Right cardiac atrium (tissue), 5 donors: ENCODE data around the gene WDR1. TPM values are rescaled to one million over a fixed set of nuclear protein-coding genes. Genes with fewer than 3 reads are reported as not detected.

ENCODE experiments used
- ATAC-seq, 2 donors: fragments of 200-7000 bp; cut with Tn5 transposase; one replicate each; pipeline versions ENCODE4 v1.8.0 to v1.9.1; 2020; ENCODE audit warnings: moderate library complexity in 2 of 2, mild to moderate bottlenecking in 1 of 2
- DNase-seq, 3 donors: peaks; one replicate each; pipeline ENCODE4 v3.0.0-alpha.2; 2020
- H3K27ac ChIP-seq: one replicate; pipeline ENCODE4 v1.5.1; 2013; ENCODE audit warnings: mild to moderate bottlenecking, low read length, control low read depth, moderate library complexity
- H3K27me3 ChIP-seq: one replicate; pipeline ENCODE4 v1.6.1; 2013; ENCODE audit not compliant: control insufficient read depth, insufficient read depth
- H3K4me1 ChIP-seq: one replicate; pipeline ENCODE4 v1.6.1; 2013; ENCODE audit warnings: low read length; ENCODE audit not compliant: control insufficient read depth, insufficient read depth
- H3K4me3 ChIP-seq: one replicate; pipeline ENCODE4 v1.5.1; 2013; ENCODE audit warnings: low read length, control low read depth
- H3K9me3 ChIP-seq: one replicate; pipeline ENCODE4 v1.6.1; 2013; ENCODE audit warnings: low read length; ENCODE audit not compliant: control insufficient read depth
- WGBS: extraction: QIAGEN DNeasy Blood & Tissue Kit; methylation state at CpG from one replicate; pipeline ENCODE4 v1.1.7; 2013; 5-methylcytosine and 5-hydroxymethylcytosine counted together
- intact Hi-C, 4 donors: fragments of 100-400 bp; cut with DNase I; formaldehyde crosslinking; loops; one replicate each; pipeline versions ENCODE4 v1.11.0 to v1.14.0; 2022 to 2023
- polyA plus RNA-seq: library from polyadenylated mRNA; stranded (reverse); fragments of 200-250 nt; gene quantifications from one replicate; pipeline ENCODE4 v1.2.3, GENCODE V29; 2013
- total RNA-seq, 4 donors: library from RNA; stranded (reverse); fragmentation: NEBNext Ultra II Directional; extraction: Animal tissue kit (Norgen Biotek cat#: 25700); gene quantifications; one replicate each; pipeline ENCODE4 v1.2.1, GENCODE V29; 2021
- donor health status: healthy with polysubstance abuse.
- donor health status: DM: no; HTN: yes; CAD: no.
- donor health status: DM: no; HTN: no; CAD: no.
- donor health status: DM: no; HTN: yes; CAD: no; lungs with severe emphysema.
- donor health status: DM: yes; HTN: yes; CAD: no.

The WDR1 gene
- total and polyA plus RNA-seq, 5 donors = 116 to 280 (median 209) TPM

- WGBS = 89% methylated on average over 28 of the region's 28 CpGs
- Histone ChIP-seq H3K9me3 (no peaks in the 10 kb centered on the region), H3K27ac (no peak overlapping the region), H3K4me3 (no peak overlapping the region), H3K27me3 (no peaks in the 10 kb centered on the region), H3K4me1 (peaks cover 19% of the 10 kb centered on the region)
- ATAC-seq (peak in 1 of 2 donors; percentile 1), DNase-seq (peak in 2 of 3 donors; percentile 7 to 33)
- intact Hi-C loops = no loop called here
Measured at GRCh38 chr4:10088135-10089010, 28.2 kb downstream of the WDR1 start.

GRCh38 chr4:10087152-10087791 is 29.3 kb downstream of the WDR1 start:
- intact Hi-C loops = no loop called here
- Histone ChIP-seq H3K4me1 (peaks cover 10% of the 10 kb centered on the region), H3K9me3 (no peaks in the 10 kb centered on the region), H3K27me3 (no peaks in the 10 kb centered on the region), H3K4me3 (no peak overlapping the region), H3K27ac (no peak overlapping the region)
- WGBS = 86% methylated on average over 12 of the region's 12 CpGs
- peak in 2 of 3 donors; percentile 7 to 32 for DNase-seq
- ATAC-seq = no peak

- WGBS = 80% methylated on average over 13 of the region's 13 CpGs
- no peaks in the 10 kb centered on the region for H3K9me3 ChIP-seq
- no peak overlapping the region for H3K27ac ChIP-seq
- H3K4me1 ChIP-seq = peaks cover 5% of the 10 kb centered on the region
- intact Hi-C loops = no loop called here
- DNase-seq (peak in 2 of 3 donors; percentile 16 to 46), ATAC-seq (no peak)
- no peak overlapping the region for H3K4me3 ChIP-seq
- no peaks in the 10 kb centered on the region for H3K27me3 ChIP-seq
Measured at GRCh38 chr4:10086506-10087120, 30.0 kb downstream of the WDR1 start.

GRCh38 chr4:10085828-10086505 is 30.6 kb downstream of the WDR1 start:
- DNase-seq (peak in 1 of 3 donors; percentile 2), ATAC-seq (no peak)
- no peaks in the 10 kb centered on the region for H3K9me3 ChIP-seq
- H3K4me1 ChIP-seq = peaks cover 3% of the 10 kb centered on the region
- H3K27me3 ChIP-seq = no peaks in the 10 kb centered on the region
- no peak overlapping the region for H3K27ac ChIP-seq
- intact Hi-C loops = no loop called here
- H3K4me3 ChIP-seq = no peak overlapping the region
- WGBS = 80% methylated on average over 23 of the region's 23 CpGs

GRCh38 chr4:10085386-10085785 is 31.2 kb downstream of the WDR1 start:
- intact Hi-C loops = no loop called here
- 66% methylated on average over 11 of the region's 11 CpGs for whole genome bisulfite sequencing

GRCh38 chr4:10084651-10085358 is 31.8 kb downstream of the WDR1 start:
- DNase-seq (peak in 2 of 3 donors; percentile 13 to 40), ATAC-seq (peak; percentile 11 to 22)
- Histone ChIP-seq H3K4me3 (no peak overlapping the region), H3K27me3 (no peaks in the 10 kb centered on the region), H3K27ac (no peak overlapping the region), H3K4me1 (peaks cover 3% of the 10 kb centered on the region), H3K9me3 (no peaks in the 10 kb centered on the region)
- WGBS = 78% methylated on average over 21 of the region's 21 CpGs
- intact Hi-C loops = no loop called here

More at GRCh38 chr4:10085386-10085785, 31.2 kb downstream of the WDR1 start:
- Histone ChIP-seq H3K27me3 (no peaks in the 10 kb centered on the region), H3K4me3 (no peak overlapping the region), H3K9me3 (no peaks in the 10 kb centered on the region), H3K27ac (no peak overlapping the region), H3K4me1 (peaks cover 3% of the 10 kb centered on the region)
- no peak for ATAC-seq
- DNase-seq = peak in 2 of 3 donors; percentile 15 to 50

GRCh38 chr4:10083861-10084641 is 32.5 kb downstream of the WDR1 start:
- Histone ChIP-seq H3K9me3 (no peaks in the 10 kb centered on the region), H3K4me1 (peaks cover 3% of the 10 kb centered on the region), H3K4me3 (no peak overlapping the region), H3K27me3 (no peaks in the 10 kb centered on the region), H3K27ac (no peak overlapping the region)
- peak in 2 of 3 donors; percentile 8 to 65 for DNase-seq
- intact Hi-C loops = no loop called here
- ATAC-seq = no peak
- 62% methylated on average over 23 of the region's 23 CpGs for WGBS

GRCh38 chr4:10083331-10083771 is 33.2 kb downstream of the WDR1 start:
- Histone ChIP-seq H3K27ac (no peak overlapping the region), H3K27me3 (no peaks in the 10 kb centered on the region), H3K9me3 (no peaks in the 10 kb centered on the region), H3K4me1 (peaks cover 3% of the 10 kb centered on the region), H3K4me3 (no peak overlapping the region)
- DNase-seq = peak in 1 of 3 donors; percentile 6
- intact Hi-C loops = no loop called here
- WGBS = 92% methylated on average over 12 of the region's 12 CpGs
- no peak for ATAC-seq

- WGBS = 95% methylated on average over 20 of the region's 20 CpGs
- intact Hi-C loops = no loop called here
- Histone ChIP-seq H3K4me3 (no peak overlapping the region), H3K27ac (no peak overlapping the region), H3K9me3 (no peaks in the 10 kb centered on the region), H3K4me1 (peaks cover 5% of the 10 kb centered on the region), H3K27me3 (no peaks in the 10 kb centered on the region)
- ATAC-seq (no peak), DNase-seq (peak in 2 of 3 donors; percentile 9 to 30)
Measured at GRCh38 chr4:10082459-10083272, 33.9 kb downstream of the WDR1 start.
